H7 (cell line): ENCODE data around the gene PYCARD. TPM values are rescaled to one million over a fixed set of nuclear protein-coding genes. Genes with fewer than 3 reads are reported as not detected.
"Not testable (repeated sequence)": the region's sequence is repeated elsewhere in the genome, so short reads cannot be mapped to it uniquely, and the experiment has no call there.

Source experiments
- DNase-seq: peaks from one replicate; pipeline ENCODE4 v3.0.0; 2012
- H3K27me3 ChIP-seq: 2 replicates; pipeline ENCODE4 v1.6.0; 2011; ENCODE audit warnings: mild to moderate bottlenecking, low read length; ENCODE audit not compliant: control insufficient read depth, insufficient read depth
- H3K36me3 ChIP-seq: replicated peaks from 2 replicates; pipeline ENCODE4 v1.5.1; 2011; ENCODE audit warnings: low read length; ENCODE audit not compliant: control insufficient read depth, insufficient read depth
- H3K4me3 ChIP-seq: 2 replicates; pipeline ENCODE4 v1.5.1; 2011; ENCODE audit warnings: low read depth, mild to moderate bottlenecking, control low read depth, low read length, moderate library complexity; ENCODE audit not compliant: insufficient read depth
- total RNA-seq: library from RNA; depleted of rRNA; stranded (reverse); fragments of >200 nt; shearing (Covaris generic); gene quantifications from 2 replicates; pipeline ENCODE4 v1.2.3, GENCODE V29; 2014

The PYCARD gene
- total RNA-seq, 1 experiment from 2014 or later = 32.2 TPM

DNA sequence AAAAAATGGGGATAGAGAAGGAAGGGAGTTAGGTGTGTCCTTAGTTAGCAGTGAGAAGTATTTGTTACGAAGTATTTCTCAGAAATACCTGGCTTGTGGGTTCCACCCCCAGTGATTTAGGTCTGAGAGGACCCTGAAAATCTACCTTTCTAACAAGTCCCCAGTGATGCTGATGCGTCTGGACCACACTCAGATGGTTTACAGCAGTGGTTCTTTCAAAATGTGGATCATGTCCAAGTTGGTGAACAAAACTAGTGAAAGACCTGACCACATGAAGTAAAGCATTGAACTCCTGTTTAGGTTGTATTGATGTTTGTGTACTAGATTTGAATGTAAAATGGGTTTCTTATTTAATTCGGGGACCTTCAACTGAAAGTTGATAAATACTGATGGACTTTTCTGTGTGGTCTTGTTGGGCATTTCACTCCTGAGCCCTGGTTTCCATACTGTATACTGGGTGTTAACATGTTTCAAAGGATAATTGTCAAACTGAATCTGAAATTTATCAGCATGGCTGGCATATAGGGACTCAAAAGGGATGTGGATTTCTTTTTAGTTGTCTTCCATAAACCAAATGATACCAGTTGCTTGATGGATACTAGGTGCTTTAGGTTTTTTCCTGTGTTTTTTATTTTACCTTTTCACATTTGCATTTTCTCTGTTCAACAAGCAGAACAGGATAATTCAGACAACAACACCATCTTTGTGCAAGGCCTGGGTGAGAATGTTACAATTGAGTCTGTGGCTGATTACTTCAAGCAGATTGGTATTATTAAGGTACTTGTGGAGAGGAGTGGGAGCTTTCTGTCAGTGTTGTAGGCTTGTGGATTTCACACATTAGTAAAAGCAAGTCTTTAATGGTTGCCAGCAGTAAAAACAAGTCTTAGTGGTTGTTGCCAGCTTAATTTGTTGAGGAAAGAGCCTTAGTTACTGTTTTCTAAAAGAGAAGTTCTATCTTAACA, 13.8 kb downstream of the PYCARD start:
- Histone ChIP-seq H3K4me3 (no peak overlapping the region), H3K27me3 (no peaks in the 10 kb centered on the region), H3K36me3 (peaks cover 86% of the 10 kb centered on the region)
- no peak for DNase-seq

DNA sequence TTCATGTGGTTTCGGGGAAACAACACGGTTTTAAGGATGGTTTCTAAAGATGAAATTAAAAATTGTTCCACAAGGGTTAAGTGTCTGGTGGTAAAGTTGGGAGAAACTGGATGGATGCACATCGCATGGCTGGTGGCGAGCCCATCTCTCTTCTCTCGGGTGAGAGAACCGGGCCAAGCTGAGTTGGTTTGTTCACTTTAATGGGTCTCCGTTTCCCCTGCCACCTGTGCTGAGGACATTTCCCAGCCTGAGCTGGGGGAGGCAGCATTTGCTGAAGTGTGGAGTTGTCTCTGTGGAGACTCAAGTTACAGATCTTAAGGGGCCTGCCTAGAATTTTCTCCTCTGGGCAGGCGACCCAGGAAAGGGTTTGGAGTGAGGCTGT, 14.8 kb downstream of the PYCARD start:
- H3K36me3 ChIP-seq = peaks cover 87% of the 10 kb centered on the region
- H3K27me3 ChIP-seq = no peaks in the 10 kb centered on the region
- H3K4me3 ChIP-seq = no peak overlapping the region
- no peak for DNase-seq

DNA sequence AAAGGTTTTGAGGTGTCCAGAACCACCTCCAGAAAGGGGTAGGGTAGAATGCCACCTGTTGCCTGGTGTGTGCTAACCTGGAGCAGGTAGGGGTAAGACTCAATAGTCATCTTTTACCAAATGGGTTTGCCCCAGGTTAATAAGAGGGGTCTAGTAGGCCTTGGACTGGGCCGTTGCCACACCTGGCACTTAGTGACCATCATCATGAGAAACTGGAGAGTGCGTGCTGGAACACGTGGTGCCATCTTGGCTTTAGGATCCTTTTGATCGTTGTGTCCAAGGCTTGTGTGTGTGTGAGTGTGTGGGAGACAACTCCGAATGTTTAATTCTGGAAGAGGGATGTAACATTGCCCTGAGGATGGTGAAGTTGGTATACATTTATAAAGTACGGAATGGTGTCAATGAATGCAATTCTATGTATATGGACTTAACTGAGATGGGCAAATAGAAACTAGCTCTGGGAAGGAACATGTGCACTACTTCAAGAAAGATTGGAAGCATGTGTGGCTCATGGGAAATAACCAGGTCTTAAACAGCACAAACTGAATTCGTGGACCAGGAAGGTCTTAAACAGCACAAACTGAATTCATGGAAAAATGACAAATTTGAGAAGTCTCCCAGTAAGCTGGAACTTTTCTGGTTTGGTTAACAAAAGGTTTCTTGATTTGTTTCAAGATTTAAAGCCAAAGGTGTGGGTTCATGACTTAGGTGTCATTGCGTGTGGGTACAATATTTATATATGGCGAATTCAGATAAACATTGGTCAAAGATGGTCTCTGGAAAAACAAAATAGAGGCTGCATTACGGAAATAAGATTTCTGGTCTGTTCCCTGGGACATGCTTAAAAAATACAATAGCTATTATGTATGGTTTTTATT, 15.4 kb downstream of the PYCARD start:
- H3K27me3 ChIP-seq = no peaks in the 10 kb centered on the region
- peaks cover 87% of the 10 kb centered on the region for H3K36me3 ChIP-seq
- no peak overlapping the region for H3K4me3 ChIP-seq
- DNase-seq = no peak

DNA sequence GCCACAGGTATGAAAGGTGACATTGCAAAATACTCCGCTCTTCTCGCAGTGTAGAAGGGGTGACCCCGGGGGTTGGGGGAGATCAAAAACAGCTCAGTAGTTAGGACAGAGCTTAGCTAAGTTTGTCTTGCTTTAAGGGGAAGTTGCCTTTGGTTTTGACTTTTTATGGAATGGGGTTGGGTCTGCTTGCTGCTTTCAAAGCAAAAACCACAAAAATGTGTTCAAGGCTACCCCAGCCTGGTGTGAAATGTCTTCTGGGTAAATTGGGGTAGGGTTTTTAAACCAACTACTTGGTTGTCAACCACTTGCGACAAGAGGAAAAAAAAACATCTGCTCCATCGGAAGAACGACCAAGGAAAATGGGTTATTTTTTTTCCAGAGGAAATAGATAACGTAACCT, 16.4 kb downstream of the PYCARD start:
- no peak for DNase-seq
- no peak overlapping the region for H3K4me3 ChIP-seq
- no peaks in the 10 kb centered on the region for H3K27me3 ChIP-seq
- peaks cover 81% of the 10 kb centered on the region for H3K36me3 ChIP-seq

DNA sequence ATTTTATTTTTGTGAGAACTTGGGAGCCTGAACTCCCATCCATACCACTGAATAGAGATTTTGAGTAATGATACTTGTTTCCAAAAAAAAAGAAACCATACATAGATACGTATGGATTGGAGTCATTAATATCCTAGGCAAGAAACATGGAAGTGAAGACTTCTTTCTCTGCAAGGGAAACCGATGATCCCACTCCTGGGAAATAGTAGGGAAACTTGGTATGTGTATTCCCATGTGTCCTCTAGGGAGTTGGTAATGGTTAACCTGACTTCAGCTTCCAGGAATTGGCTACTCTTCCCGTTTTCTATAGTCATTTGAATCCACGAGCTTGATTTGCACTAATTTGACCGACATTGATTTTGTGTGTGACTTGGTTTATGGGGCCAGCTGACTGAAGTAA, 17.2 kb downstream of the PYCARD start:
- Histone ChIP-seq H3K27me3 (no peaks in the 10 kb centered on the region), H3K36me3 (peaks cover 74% of the 10 kb centered on the region), H3K4me3 (no peak overlapping the region)
- DNase-seq = no peak

DNA sequence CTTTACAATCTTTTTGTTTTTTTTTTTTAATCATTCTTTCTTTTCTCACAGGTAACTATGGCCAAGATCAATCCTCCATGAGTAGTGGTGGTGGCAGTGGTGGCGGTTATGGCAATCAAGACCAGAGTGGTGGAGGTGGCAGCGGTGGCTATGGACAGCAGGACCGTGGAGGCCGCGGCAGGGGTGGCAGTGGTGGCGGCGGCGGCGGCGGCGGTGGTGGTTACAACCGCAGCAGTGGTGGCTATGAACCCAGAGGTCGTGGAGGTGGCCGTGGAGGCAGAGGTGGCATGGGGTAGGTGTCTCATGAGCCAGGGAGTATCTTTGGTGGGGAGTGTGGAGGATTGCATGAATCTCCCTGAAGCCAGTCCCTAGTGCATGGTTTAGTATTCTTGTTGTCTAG, 17.7 kb downstream of the PYCARD start:
- peaks cover 69% of the 10 kb centered on the region for H3K36me3 ChIP-seq
- H3K4me3 ChIP-seq = no peak overlapping the region
- DNase-seq = no peak
- no peaks in the 10 kb centered on the region for H3K27me3 ChIP-seq

DNA sequence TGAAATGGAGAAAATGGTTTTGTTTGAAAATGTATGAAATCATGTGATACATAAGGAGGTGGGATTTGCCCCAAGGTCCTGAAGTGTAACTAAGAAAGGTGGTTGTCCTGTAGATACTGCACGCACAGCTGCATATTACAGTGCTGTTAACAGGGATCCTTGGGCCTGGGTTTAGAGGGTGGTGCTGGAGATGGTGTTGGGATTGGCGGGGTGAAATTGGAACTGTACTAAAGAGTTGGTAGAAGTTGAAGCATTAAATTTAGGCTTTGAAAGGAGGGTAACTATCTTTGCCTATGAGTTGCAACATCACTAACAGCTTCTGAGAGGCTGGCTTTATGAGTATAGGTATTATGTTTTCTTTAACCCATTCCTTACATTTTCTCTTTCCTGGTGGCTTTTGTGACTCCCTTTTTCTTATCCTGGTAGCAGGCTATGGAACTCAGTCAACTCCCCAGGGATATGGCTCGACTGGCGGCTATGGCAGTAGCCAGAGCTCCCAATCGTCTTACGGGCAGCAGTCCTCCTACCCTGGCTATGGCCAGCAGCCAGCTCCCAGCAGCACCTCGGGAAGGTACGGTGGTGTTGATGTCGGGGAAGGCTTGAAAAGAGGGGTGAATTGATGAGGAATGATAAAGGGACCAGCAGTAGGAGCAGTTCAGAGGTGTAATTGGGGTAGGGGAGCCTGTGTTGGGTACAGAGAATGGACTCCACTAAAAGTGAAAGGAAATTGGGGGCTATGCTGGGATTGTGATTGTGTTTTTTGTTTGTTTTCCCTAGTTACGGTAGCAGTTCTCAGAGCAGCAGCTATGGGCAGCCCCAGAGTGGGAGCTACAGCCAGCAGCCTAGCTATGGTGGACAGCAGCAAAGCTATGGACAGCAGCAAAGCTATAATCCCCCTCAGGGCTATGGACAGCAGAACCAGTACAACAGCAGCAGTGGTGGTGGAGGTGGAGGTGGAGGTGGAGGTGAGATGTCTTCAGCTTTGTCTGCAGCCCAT, 18.8 kb downstream of the PYCARD start:
- H3K36me3 ChIP-seq = peaks cover 58% of the 10 kb centered on the region
- no peaks in the 10 kb centered on the region for H3K27me3 ChIP-seq
- DNase-seq = no peak
- no peak overlapping the region for H3K4me3 ChIP-seq

DNA sequence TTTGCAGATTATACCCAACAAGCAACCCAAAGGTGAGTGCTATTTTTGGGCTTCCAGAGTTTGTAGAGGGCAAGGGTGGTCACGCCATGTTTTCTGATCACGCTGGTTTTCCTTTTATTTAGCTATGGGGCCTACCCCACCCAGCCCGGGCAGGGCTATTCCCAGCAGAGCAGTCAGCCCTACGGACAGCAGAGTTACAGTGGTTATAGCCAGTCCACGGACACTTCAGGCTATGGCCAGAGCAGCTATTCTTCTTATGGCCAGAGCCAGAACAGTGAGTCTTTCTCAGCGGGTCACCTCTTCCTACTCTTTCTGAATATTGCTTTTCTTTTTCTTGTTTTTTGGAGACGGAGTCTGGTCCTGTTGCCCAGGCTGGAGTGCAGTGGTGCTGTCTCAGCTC, 20.2 kb downstream of the PYCARD start:
- H3K36me3 ChIP-seq = peaks cover 46% of the 10 kb centered on the region
- H3K4me3 ChIP-seq = peak overlapping the region; percentile 12; the same call in 1 of the 2 replicates
- no peak for DNase-seq
- no peaks in the 10 kb centered on the region for H3K27me3 ChIP-seq

DNA sequence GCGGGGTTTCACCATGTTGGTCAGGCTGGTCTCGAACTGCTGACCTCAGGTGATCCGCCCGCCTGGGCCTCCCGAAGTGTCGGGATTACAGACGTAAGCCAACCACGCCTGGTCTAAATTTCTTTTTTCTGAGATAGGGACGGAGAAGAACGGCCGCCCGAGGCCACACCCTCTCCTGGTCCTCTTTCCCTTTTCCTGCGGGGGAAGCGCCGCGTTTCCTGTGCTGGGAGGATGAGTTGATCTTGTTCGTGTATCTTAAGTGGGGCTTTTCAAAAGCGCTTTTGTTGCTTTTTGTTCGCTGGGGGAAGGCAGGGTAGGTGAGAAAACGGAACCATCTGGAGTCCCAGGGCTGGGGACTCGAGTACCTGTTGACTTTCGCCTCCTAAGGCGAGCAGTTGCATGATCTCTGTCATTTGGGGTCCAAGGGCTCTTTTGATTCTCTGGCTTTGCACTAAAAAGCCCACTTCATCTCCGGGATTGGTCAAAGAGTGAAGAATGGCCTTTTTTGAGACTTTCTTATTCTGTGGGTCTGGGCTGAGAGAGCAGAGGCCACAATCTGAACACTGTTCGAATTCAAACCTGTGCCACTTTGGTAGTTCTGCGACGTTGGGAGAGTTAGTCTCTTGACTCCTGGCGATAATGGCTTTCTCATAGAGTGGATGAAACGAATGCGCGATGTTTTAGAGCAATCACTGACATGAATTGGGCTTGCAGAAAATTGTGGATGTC, 21.3 kb downstream of the PYCARD start:
- Histone ChIP-seq H3K27me3 (no peaks in the 10 kb centered on the region), H3K36me3 (peaks cover 36% of the 10 kb centered on the region), H3K4me3 (peak overlapping the region; percentile 93)
- no peak for DNase-seq

DNA sequence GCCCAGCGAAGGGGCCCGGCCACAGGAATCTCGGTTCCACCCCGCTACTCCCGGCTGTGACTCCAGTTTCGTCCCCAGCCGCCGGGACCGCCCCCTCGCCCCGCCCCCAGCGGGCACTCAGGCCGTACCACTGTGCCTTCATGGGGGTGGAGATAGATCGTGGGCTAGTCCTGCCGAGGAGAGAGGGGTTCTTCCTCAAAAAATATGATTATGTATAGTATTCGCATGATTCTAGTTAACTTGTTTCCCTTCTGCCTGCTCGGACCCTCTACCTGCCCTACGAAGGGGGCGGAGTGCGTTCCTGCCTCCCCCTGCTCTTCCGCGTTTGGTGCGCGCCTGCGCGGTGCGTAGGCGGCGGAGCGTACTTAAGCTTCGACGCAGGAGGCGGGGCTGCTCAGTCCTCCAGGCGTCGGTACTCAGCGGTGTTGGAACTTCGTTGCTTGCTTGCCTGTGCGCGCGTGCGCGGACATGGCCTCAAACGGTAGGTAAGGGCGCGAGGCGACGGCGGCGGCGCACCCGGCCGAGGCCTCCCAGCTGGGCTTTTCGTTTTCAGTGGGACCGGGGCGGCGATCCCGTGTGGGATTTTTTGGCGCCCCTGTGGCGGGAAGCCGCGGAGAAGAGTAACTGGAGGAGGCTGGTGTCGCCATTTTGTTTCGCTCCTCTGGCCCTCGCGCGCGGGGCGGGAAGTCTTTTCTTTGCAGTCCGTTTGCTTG, 22.7 kb downstream of the PYCARD start, which contains the start of gene FUS:
FUS (plus strand) TSS at position 393 of the 713 bp plus-strand sequence; CDS start at position 469, 76 bp downstream.
- DNase-seq = peak; percentile 99
- H3K36me3 ChIP-seq = peaks cover 23% of the 10 kb centered on the region
- H3K4me3 ChIP-seq = peak within 1 kb of the TSS; percentile 93
- no peaks in the 10 kb centered on the region for H3K27me3 ChIP-seq

DNA sequence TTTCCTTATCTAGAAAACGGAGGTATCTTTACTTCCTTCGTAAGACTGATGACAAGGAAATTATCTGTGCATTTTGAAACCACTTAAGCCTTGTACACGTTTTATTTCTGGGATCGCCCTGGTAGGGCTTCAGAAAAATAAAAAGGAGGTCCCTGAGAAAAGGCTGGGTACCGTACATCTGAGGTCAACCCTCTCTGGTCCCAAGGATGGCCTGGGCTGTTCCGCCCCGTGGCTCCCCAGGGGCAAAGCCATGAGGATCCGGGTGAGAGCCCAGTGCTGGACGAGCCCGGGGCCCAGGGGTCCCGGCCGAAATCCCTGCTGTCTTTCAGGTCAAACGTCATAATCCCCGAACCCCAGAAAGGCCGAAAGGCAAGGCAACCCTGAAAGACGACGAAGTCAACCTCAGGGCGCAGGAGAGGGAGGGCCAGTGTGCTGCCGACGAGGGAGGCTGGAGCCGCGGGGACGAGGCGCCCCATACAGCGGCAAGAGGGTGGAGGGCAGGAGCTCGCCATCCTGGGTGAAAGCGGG, 23.3 kb downstream of the PYCARD start:
- DNase-seq = no peak
- no peaks in the 10 kb centered on the region for H3K27me3 ChIP-seq
- H3K36me3 ChIP-seq = peaks cover 23% of the 10 kb centered on the region
- H3K4me3 ChIP-seq = peak overlapping the region; percentile 93

DNA sequence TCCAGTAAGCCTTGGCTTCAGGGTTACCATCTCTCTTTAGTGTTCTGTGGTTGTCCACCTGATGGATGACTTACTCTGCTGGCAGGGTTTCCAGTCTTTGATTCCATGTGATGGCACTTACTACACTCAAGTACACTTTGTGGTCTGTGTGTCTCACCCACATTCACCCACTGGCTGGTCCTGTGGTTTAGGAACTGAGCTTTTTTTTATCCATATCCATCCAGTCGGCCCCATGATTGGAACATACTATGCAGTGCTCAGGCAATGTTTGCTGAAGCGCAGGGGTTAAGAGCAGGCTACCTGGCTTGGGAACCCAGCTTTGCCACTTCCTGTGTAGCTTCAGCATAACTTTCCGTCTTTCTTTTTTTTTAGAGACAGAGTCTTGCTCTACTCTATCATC, 25.4 kb downstream of the PYCARD start:
- Histone ChIP-seq H3K4me3 (no peak overlapping the region), H3K27me3 (no peaks in the 10 kb centered on the region), H3K36me3 (peaks cover 4% of the 10 kb centered on the region)
- DNase-seq = no peak

DNA sequence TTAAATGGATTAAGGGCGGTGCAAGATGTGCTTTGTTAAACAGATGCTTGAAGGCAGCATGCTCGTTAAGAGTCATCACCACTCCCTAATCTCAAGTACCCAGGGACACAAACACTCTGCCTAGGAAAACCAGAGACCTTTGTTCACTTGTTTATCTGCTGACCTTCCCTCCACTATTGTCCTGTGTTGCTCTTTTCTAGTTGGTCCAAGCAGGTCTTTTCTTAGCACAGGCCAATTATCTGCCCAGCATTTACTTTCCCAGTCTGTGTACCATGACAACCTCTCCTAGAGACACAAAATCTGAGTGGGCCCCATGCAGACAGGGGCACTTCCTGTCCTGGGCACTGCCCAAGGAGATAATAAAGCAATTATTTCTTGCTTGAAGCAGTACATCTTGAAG, 32.5 kb downstream of the PYCARD start:
- H3K27me3 ChIP-seq = not testable (repeated sequence)

More for the DNA sequence above, 32.5 kb downstream of the PYCARD start:
- not testable (repeated sequence) for H3K4me3 ChIP-seq, H3K36me3 ChIP-seq
- peak; percentile 9 for DNase-seq
